CD4-positive, alpha-beta T cell treated with Interleukin-15 for 1 hour (primary cell): ENCODE results near the gene LRP11.

Source experiments
- DNase-seq: peaks from one replicate; pipeline ENCODE4 v3.0.0-alpha.2; 2020

The LRP11 gene

GRCh38 chr6:149777624-149778023 lies 86.5 kb downstream of the LRP11 start:
- no peak for DNase-seq

DNA sequence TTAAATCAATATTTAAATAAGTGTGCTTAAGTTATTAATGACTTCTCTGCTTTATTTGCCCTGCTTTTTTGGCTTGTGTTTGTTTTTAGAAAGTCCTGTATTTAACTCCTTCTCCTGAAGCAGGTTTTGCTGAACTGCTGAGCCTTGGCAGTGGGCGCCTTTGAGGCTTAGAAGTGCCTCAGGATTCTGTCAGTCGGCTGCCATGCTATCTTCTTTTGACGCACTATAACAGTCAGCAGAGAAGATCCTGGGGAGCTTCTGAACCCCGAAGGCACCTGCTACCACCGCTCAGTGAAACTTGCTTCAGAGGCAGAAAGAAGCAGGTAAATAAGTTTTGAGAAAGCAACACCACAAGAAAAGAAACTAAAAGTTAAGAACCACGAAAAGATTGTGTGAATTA lies 92.2 kb downstream of the LRP11 start:
- DNase-seq = no peak

- DNase-seq = no peak
Observed at GRCh38 chr6:149771185-149771584, 93.0 kb downstream of the LRP11 start.

DNA sequence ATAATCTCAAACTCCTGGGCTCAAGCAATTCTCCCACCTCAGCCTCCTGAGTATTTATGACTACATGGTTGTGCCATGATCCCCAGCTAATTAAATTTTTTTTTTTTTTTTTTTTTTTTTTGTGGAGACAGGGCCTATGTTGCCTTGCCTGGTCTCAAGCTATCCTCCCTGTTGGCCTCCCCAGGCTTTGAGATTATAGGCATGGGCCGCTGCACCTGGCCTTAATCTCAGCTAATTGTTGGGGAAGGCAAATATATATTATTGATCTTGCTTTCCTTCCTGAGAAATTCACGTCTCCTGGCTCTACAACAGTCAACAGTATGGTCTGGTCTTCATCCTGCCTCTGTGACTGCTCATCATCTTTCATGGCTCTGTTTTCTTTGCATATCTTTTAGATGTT lies 94.5 kb downstream of the LRP11 start:
- DNase-seq = no peak
